K562 (cell line): Measurements from ENCODE around the gene ASPRV1. TPM values are rescaled to one million over a fixed set of nuclear protein-coding genes. Genes with fewer than 3 reads are reported as not detected.
A peak's percentile ranks its signal among the peaks of the same experiment; 100 is the strongest.

ENCODE experiments used
- ATAC-seq: fragments of 200-7000 bp; cut with Tn5 transposase; 3 replicates; pipeline ENCODE4 v1.9.1; 2020; ENCODE audit warnings: moderate library complexity
- BruUV-seq: library from RNA; stranded (reverse); fragments of 400-500 nt; replicated peaks from 2 replicates; lab custom pipeline; 2021; lab: Mats Ljungman, UMichigan
- CTCF ChIA-PET: fragments of 300-600 bp; formaldehyde crosslinking; extraction: SDS; loops from one replicate; lab custom pipeline; 2021; ENCODE audit warnings: low intra/inter-chr PET ratio; lab: Yijun Ruan, JAX
- POLR2A ChIA-PET: fragments of 300-600, 350-650 bp; sonication (Branson Sonifier 250); formaldehyde crosslinking; extraction: SDS; loops from one replicate; lab custom pipeline; 2021; ENCODE audit warnings: antibody characterized with exemption, inconsistent platforms; lab: Yijun Ruan, JAX
- DNase-seq, 4 experiments: peaks; one replicate each; pipeline versions ENCODE4 v3.0.0 to v3.0.0-alpha.2; 2011 to 2018; ENCODE audit warnings: low spot score in 3 of 4, mixed read lengths in 3 of 4; ENCODE audit errors: extremely low read depth in 1 of 4
- FAIRE-seq: peaks from 2 replicates; lab custom pipeline; 2011; peaks lifted over from hg19 to GRCh38; lab: Jason Lieb, UNC
- H2AFZ ChIP-seq: 2 replicates; pipeline ENCODE4 v1.6.0; 2011; ENCODE audit warnings: low read depth, low read length, control low read depth, inconsistent platforms
- H3K27ac ChIP-seq: fragments of 200-600 bp; 3 replicates; pipeline ENCODE4 v1.8.0; 2011; ENCODE audit warnings: low read depth, mild to moderate bottlenecking, control low read depth, inconsistent platforms, low read length, moderate library complexity, mixed read lengths; ENCODE audit errors: extremely low read depth
- H3K27me3 ChIP-seq, 2 experiments: fragments of 300-600 bp in 1 of 2; 2 replicates in 1 of 2; 3 replicates in 1 of 2; pipeline versions ENCODE4 v1.6.0 to v1.8.0; 2011; ENCODE audit warnings: inconsistent platforms in 2 of 2, low read length in 2 of 2, mild to moderate bottlenecking in 1 of 2, mixed read lengths in 1 of 2, moderate library complexity in 1 of 2; ENCODE audit not compliant: control insufficient read depth in 2 of 2, insufficient read depth in 2 of 2
- H3K36me3 ChIP-seq: fragments of 300-600 bp; 3 replicates; pipeline ENCODE4 v1.8.0; 2011; ENCODE audit warnings: mild to moderate bottlenecking, low read length, inconsistent platforms; ENCODE audit not compliant: control insufficient read depth, insufficient read depth
- H3K4me1 ChIP-seq, 2 experiments: fragments of 200-600 bp in 1 of 2; replicated peaks in 1 of 2; 2 replicates in 1 of 2; 3 replicates in 1 of 2; pipeline versions ENCODE4 v1.5.1 to v1.8.0; 2011; ENCODE audit warnings: inconsistent platforms in 2 of 2, low read length in 2 of 2, mild to moderate bottlenecking in 1 of 2, mixed read lengths in 1 of 2, moderate library complexity in 1 of 2; ENCODE audit not compliant: control insufficient read depth in 2 of 2, insufficient read depth in 2 of 2
- H3K4me2 ChIP-seq: 2 replicates; pipeline ENCODE4 v1.6.1; 2011; ENCODE audit warnings: low read length, control low read depth, inconsistent platforms, mixed read lengths; ENCODE audit not compliant: insufficient read depth
- H3K4me3 ChIP-seq: fragments of 200-600 bp; sonication (generic), shearing (Covaris generic); 2 replicates; pipeline ENCODE4 v1.5.1; 2016; ENCODE audit warnings: control low read depth, inconsistent platforms
- H3K79me2 ChIP-seq: fragments of 200-600 bp; 3 replicates; pipeline ENCODE4 v1.8.0; 2011; ENCODE audit warnings: low read length, inconsistent platforms; ENCODE audit not compliant: control insufficient read depth, insufficient read depth
- H3K9ac ChIP-seq, 2 experiments: 2 replicates each; pipeline versions ENCODE4 v1.6.0 to v1.6.1; 2011; ENCODE audit warnings: low read depth in 2 of 2, low read length in 2 of 2, control low read depth in 1 of 2, inconsistent platforms in 1 of 2, mild to moderate bottlenecking in 1 of 2, mixed read lengths in 1 of 2; ENCODE audit not compliant: insufficient read depth in 1 of 2
- H3K9me1 ChIP-seq: one replicate; pipeline ENCODE4 v1.6.0; 2011; ENCODE audit warnings: inconsistent platforms, mild to moderate bottlenecking, low read length, moderate library complexity; ENCODE audit not compliant: control insufficient read depth, insufficient read depth
- H3K9me3 ChIP-seq: replicated peaks from 2 replicates; pipeline ENCODE4 v1.5.1; 2011; ENCODE audit warnings: low read depth, low read length, inconsistent platforms; ENCODE audit not compliant: control insufficient read depth, insufficient read depth
- H4K20me1 ChIP-seq: replicated peaks from 2 replicates; pipeline ENCODE4 v1.6.1; 2011; ENCODE audit warnings: low read length, inconsistent platforms, mixed read lengths; ENCODE audit not compliant: control insufficient read depth, insufficient read depth
- E2F8 ChIP-seq: fragments of 450-650 bp; IDR thresholded peaks from 2 replicates; pipeline ENCODE4 v1.7.1; 2018; ENCODE audit warnings: mild to moderate bottlenecking, low read depth; ENCODE audit not compliant: partially characterized antibody
- MBD1 ChIP-seq: fragments of 250-450 bp; sonication (Bioruptor Pico); IDR thresholded peaks from 2 replicates; pipeline ENCODE4 v1.8.0; 2022; ENCODE audit warnings: inconsistent platforms
- NR0B1 ChIP-seq: fragments of 450-650 bp; IDR thresholded peaks from one replicate; pipeline ENCODE4 v1.6.1; 2018; ENCODE audit warnings: mild to moderate bottlenecking, moderate library complexity; ENCODE audit not compliant: partially characterized antibody
- OTX1 ChIP-seq: fragments of 450-650 bp; formaldehyde crosslinking; IDR thresholded peaks from 2 replicates; pipeline ENCODE4 v1.4.0; 2022; ENCODE audit warnings: mild to moderate bottlenecking
- PURB ChIP-seq: sonication (generic); formaldehyde crosslinking; IDR thresholded peaks from 2 replicates; pipeline ENCODE4 v1.9.0; 2021; ENCODE audit warnings: low read depth, mild to moderate bottlenecking, missing genetic modification reagents
- TFE3 ChIP-seq: fragments of 450-650 bp; formaldehyde crosslinking; IDR thresholded peaks from 2 replicates; pipeline ENCODE4 v1.4.0; 2020; ENCODE audit warnings: mild to moderate bottlenecking, mixed read lengths
- ZBTB12 ChIP-seq: fragments of 250-450 bp; sonication (Bioruptor Pico); IDR thresholded peaks from 2 replicates; pipeline ENCODE4 v1.4.0; 2020
- ZBTB5 ChIP-seq: fragments of 450-650 bp; IDR thresholded peaks from 2 replicates; pipeline ENCODE4 v1.6.1; 2017; ENCODE audit warnings: antibody characterized with exemption
- WGBS: fragments of 100-300 bp; shearing (Covaris generic); methylation state at CpG from one replicate; pipeline ENCODE4 v1.1.6; 2016; ENCODE audit warnings: low coverage, mixed read lengths; ENCODE audit not compliant: insufficient coverage; ENCODE audit errors: missing lambda C conversion rate; 5-methylcytosine and 5-hydroxymethylcytosine counted together
- in situ Hi-C: fragments of 300-500 bp; cut with MboI; formaldehyde crosslinking; loops from 4 replicates; pipeline ENCODE4 v1.15.0; 2018; ENCODE audit warnings: inconsistent platforms, mixed read lengths
- intact Hi-C: fragments of 100-400 bp; cut with micrococcal nuclease; formaldehyde crosslinking; loops from 2 replicates; pipeline ENCODE4 v1.14.2; 2022
- polyA plus RNA-seq, 8 experiments: library from polyadenylated mRNA; depleted of rRNA in 4 of 8; stranded (reverse) in 5 of 8; unstranded in 3 of 8; fragments of >200 nt; fragmentation: Nextera tagmentation in 2 of 8; fragmentation: Illumina TruSeq in 1 of 8; extraction: Ambion mirVana in 2 of 8; extraction: Trizol in 1 of 8; gene quantifications; 2 replicates each; pipeline versions ENCODE4 v1.2.1 to v1.2.3, GENCODE V29; 2011 to 2014; ENCODE audit warnings: inconsistent platforms in 1 of 8, missing spikeins in 1 of 8
- total RNA-seq, 7 experiments: library from RNA; depleted of rRNA in 6 of 7; stranded (reverse); fragments of >200 nt in 6 of 7; fragmentation: Illumina TruSeq in 2 of 7; extraction: Trizol in 2 of 7; gene quantifications; 2 replicates each; pipeline versions ENCODE4 v1.2.1 to v1.2.3, GENCODE V29; 2011 to 2021; ENCODE audit warnings: low replicate concordance in 1 of 7

ASPRV1 gene
- total and polyA plus RNA-seq, 9 of the 15 experiments (the other 6 are each of a cell fraction or from before 2014, with no cell fraction given) = 0.17 to 0.72 (median 0.47) TPM; not detected in 1

- in situ Hi-C loops = no loop called here
- CTCF ChIA-PET = no interaction called here
- TF ChIP-seq ZBTB5 (no peak), PURB (CRISPR knock-in tag) (no peak), E2F8 (no peak), OTX1 (CRISPR knock-in tag) (no peak), ZBTB12 (CRISPR knock-in tag) (no peak), MBD1 (no peak), NR0B1 (no peak), TFE3 (no peak)
These were observed 49.2 kb upstream of the ASPRV1 start for GRCh38 chr2:70010576-70011111.

More at GRCh38 chr2:70010576-70011111, 49.2 kb upstream of the ASPRV1 start:
- H3K4me3 ChIP-seq = no peak overlapping the region
- peak overlapping the region; percentile 6 to 59; a peak in 3 of 4 replicates for H3K9ac ChIP-seq
- DNase-seq (no peak), FAIRE-seq (peak; percentile 79), ATAC-seq (peak; percentile 19)
- no peaks in the 10 kb centered on the region for H3K9me3 ChIP-seq
- H3K27me3 ChIP-seq = no peaks in the 10 kb centered on the region
- no peaks in the 10 kb centered on the region for H4K20me1 ChIP-seq
- WGBS = 33% methylated on average over 2 of the region's 2 CpGs
- H3K79me2 ChIP-seq = no peaks in the 10 kb centered on the region
- intact Hi-C loops = loop anchor here (2.0 kb wide), 1 partner anchor 60 kb away; no protein-coding TSS in a partner anchor
- peak overlapping the region; percentile 90 for H2AFZ ChIP-seq
- H3K36me3 ChIP-seq = no peaks in the 10 kb centered on the region
- no TSS peak for BruUV-seq
- POLR2A ChIA-PET = interaction anchor here (0.6 to 1.0 kb wide), 5 partner anchors 12 to 672 kb away, joined by 3 to 4 read pairs (median 3); no protein-coding TSS in a partner anchor
- H3K4me2 ChIP-seq = peak overlapping the region; percentile 91
- H3K9me1 ChIP-seq = no peaks in the 10 kb centered on the region
- peak overlapping the region; percentile 72 for H3K27ac ChIP-seq
- H3K4me1 ChIP-seq = peaks cover 30 to 35% of the 10 kb centered on the region in 2 experiments
